HG03108 (cell line): ENCODE results near the gene BUB1.
"Not testable (repeated sequence)": the region's sequence is repeated elsewhere in the genome, so short reads cannot be mapped to it uniquely, and the experiment has no call there.

Experiments
- ATAC-seq: cut with Tn5 transposase; IDR thresholded peaks from one replicate; pipeline ENCODE4 v1.9.1; 2021; ENCODE audit warnings: moderate library complexity; ENCODE audit not compliant: unreplicated experiment

Gene BUB1

DNA sequence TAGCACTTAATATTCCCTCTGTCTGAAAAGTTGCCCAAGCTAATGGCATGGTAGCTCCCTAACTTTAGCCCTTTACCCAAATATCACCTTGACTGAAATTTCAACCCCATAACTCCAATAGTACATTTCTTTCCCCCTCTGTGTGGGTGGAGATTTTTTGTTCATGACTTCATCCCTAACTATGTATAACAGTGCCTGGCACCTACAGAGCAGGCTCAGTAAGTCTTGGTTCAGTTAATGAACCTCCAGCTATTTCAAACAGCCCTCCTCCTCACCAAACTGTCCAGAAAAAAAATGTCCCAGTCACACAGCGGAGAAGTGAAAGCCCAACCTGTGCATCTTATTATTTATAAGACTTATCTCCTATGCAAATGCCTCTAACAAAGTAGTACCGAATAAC, 18.6 kb downstream of the BUB1 start:
- no peak for ATAC-seq

DNA sequence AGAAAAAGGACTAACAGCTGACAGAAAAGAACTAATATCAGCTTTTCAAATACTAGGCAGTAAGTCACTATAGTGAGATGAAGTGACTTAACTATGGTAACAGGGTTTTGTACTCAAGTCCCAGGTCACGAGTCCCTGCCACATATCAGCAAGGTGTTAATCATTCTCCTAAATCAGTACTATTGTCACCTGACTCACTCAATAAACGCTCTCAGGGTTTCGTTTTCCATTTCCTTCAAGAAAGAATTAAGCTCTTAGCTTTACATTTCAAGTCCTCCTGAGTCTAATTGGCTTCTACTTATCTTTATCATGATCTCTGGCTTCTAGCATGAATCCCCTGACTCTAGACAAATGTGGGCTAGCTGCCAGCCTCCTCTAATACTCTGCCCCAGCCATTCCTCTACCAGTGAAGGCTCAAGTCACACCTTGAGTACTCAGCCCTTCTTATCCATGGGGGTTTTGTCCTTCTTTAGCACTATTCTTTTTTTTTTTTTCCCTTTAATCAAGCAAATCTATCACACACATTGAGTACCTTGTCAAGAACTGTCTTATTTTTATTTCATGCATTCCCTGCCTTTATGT, 20.0 kb downstream of the BUB1 start:
- no peak for ATAC-seq

- no peak for ATAC-seq
These were observed 22.2 kb downstream of the BUB1 start for GRCh38 chr2:110655701-110656100.

DNA sequence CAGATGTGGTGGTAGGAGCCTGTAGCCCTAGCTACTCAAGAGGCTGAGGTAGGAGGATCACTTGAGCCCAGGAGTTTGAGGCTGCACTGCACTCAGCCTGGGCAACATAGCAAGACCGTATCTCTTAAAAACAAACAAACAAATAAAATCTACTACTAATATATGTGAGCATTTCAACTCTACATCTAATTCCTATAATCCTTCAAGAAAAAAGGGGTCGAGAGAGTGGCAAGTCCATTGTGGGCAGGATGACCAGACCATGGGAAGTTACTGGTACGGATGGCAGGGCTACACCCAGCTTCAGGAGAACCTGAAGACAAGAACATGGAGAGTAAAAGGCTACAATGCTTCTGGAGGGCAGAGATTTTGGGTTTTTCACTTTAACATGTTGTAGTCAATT, 24.0 kb downstream of the BUB1 start:
- no peak for ATAC-seq

DNA sequence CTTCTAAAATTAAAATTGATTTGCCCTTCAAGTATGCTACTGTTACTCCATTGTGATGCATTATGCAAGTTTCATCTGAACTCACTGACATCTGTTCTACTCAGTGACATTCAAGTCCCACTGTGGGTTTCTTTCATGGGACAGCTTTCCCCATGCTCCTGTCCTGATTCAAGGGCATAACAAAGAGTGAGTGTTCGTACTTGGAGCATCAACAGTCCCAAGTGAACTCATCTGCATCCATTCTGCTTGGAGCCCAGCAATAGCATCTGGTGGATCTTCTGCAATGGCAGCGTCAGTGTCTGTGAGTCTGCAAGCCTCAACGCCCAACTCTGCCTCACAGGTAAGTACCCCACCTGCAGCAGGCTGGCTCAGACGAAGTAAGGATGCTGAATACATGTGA, 27.5 kb downstream of the BUB1 start:
- no peak for ATAC-seq

- ATAC-seq = no peak
These were observed 30.1 kb downstream of the BUB1 start for GRCh38 chr2:110647777-110648176.

GRCh38 chr2:110645616-110646015, 32.2 kb downstream of the BUB1 start:
- no peak for ATAC-seq

DNA sequence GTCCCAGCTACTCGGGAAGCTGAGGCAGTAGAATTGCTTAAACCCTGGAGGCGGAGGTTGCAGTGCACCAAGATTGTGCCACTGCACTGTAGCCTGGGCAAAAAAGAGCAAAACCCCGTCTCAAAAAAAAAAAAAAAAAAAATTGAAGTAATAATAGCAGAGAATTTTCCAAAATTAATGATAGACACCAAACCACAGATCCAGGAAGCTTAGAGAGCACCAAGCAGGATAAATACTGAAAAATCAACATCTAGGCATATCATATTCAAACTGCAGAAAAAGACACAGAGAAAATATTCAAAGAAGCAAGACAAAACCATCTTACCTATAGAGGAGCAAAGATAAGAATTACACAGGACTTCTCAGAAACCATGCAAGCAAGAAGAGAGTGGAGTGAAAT, 33.5 kb downstream of the BUB1 start:
- ATAC-seq = no peak

DNA sequence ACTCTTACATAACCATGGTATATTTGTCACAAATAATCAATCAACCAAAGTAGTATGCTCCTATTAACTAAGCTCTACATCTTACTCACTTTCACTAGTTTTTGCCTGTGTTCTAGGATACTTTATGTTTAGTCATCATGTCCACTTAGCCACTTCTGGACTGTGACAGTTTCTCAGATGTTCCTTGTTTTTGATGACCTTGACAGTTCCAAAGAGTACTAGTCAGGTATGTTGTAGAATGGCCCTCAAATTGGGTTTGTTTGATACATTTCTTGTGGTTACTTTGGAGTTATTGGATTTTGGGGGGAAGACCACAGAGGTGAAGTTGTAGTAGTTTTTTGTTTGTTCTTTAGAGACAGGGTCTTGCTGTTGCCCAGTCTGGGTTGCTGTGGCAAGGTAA, 35.5 kb downstream of the BUB1 start:
- ATAC-seq = no peak

DNA sequence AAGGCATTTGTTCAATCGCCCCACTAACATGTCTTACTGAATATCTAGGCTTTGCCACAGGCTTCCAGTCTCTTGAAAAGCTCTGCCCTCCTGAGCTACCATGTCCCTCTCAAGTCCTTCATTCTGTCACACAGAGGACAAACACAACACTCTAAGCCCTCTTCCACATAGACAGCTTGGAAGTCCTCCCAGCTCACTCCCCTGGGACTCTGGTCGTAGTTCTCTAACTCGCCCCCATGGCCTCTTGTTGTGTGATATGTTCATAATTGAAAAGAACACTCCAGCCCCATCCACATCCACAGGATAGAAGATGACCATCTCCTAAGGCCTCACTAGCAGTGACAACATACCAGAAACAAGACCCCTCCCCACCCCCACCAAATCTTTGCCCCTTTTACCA, 37.9 kb downstream of the BUB1 start:
- ATAC-seq = no peak

DNA sequence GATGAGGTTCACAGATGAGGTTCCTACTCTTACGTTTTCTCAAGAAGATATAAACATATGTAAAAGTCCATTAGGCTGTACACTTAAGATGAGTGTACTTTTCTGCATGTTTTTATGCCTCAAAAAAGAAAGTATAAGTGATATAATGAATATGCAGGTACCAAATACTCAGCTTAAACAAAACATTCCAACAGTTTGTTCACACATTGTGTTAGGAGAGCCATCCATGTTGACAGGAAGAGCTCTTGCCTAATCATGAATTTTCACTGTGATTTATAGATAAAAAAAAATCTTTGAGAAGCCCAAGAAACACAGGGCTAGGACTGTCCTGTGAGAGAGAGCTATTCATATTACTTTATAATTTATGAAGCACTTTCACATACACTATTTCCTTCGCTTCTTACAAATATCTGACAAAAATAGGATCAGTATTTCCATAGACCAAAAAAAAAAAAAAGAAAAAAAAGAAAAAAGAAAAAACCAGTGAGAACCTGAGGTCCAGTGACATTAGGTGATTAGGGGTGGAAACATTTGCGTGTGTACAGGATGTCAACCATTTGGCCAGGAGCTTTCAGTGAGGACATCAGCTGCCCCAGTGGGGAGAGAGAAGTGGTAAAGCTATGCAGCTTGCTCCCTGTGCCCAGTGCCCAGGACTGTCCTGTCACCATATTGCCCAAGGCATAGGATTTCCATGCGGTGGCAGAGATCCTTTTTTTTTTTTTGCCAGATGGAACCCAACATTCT, 38.7 kb downstream of the BUB1 start:
- no peak for ATAC-seq

GRCh38 chr2:110638004-110638403, 39.9 kb downstream of the BUB1 start:
- no peak for ATAC-seq

GRCh38 chr2:110637093-110637492, 40.8 kb downstream of the BUB1 start:
- no peak for ATAC-seq

DNA sequence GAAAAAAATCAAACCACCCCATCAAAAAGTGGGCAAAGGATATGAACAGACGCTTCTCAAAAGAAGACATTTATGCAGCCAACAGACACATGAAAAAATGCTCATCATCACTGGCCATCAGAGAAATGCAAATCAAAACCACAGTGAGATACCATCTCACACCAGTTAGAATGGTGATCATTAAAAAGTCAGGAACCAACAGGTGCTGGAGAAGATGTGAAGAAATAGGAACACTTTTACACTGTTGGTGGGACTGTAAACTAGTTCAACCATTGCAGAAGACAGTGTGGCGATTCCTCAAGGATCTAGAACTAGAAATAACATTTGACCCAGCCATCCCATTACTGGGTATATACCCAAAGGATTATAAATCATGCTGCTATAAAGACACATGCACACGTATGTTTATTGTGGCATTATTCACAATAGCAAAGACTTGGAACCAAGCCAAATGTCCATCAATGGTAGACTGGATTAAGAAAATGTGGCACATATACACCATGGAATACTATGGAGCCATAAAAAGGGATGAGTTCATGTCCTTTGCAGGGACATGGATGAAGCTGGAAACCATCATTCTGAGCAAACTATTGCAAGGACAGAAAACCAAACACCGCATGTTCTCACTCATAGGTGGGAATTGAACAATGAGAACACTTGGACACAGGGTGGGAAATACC, 41.8 kb downstream of the BUB1 start:
- ATAC-seq = not testable (repeated sequence)

- not testable (repeated sequence) for ATAC-seq
These were observed 50.5 kb downstream of the BUB1 start for GRCh38 chr2:110627348-110627747.

DNA sequence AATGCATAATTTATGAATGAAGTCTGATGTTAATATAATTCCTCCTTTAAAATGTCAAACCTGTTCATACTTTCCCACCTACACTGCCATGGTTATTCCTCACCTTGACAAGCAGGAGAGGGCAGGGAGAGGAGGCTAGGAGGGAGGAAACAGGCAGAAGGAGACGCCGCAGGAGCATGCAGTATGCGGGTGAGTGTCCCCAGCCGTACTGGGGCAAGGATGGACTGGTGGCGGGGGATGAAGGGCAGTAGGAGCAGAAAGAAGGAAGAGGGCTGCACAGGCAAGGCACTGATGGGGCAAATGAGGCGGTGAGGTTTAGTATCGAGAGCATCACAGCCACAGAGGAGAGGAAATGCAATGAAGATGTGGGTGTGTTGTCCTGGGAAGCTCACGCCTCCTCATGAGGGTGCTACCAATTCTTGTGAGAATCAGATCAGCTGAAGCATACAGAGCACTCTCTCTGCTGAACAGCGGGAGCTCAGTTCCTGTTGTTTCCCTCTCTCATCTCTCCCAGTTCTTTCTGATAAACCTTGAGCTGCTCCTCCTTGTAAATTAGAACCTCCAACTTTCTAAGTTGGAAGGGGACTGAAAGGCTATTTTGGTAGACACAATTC, 58.4 kb downstream of the BUB1 start:
- not testable (repeated sequence) for ATAC-seq

DNA sequence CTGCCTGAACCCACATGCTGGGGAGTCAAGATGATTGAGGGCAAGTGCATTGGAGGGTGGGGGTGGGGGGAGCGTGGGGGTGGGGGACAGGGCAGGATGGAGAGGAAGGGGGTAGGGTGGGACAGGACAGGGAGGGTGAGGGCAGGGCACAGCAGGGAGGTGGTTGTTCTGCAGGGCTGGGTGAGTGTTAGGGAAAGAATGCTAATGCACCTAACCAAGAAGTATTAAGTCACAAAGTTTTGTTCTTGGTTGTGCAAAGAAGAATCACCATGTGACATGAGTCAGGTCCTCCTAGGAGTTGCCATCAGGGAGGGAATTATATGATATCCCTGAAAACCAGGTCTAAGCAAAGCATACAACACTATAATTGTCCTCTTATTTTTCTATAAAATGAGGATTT, 63.9 kb downstream of the BUB1 start:
- ATAC-seq = not testable (repeated sequence)

DNA sequence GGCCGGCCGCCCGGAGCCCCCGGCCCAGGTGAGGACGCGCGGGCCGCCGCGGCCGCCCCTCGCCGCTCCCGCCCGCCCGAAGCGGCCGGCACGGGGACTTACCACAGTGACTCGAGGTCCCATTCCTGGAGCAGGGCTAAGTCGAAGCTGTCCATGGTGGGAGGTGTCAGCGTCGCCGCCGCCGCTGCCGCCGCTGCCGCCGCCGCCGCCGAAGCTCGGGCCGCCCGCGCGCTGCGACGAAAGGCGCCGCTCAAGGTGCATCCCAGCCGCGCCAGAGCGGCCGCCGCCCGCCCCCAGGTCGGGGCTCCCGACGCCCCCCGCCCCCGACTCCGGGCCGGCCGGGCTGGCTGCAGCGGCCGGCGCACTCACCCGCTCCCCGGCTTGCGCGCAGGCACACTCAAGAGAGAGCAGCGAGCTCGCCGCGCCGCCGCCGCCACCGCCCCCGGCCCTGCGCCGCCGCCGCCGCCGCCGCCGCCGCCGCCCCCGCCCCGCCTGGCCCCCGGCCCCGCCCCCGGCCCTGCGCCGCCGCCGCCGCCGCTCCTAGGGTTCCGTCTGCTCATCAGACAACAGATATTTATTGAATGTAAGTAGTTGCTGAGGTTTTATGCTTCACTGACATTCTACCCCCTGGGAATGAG, 67.1 kb downstream of the BUB1 start:
- not testable (repeated sequence) for ATAC-seq

DNA sequence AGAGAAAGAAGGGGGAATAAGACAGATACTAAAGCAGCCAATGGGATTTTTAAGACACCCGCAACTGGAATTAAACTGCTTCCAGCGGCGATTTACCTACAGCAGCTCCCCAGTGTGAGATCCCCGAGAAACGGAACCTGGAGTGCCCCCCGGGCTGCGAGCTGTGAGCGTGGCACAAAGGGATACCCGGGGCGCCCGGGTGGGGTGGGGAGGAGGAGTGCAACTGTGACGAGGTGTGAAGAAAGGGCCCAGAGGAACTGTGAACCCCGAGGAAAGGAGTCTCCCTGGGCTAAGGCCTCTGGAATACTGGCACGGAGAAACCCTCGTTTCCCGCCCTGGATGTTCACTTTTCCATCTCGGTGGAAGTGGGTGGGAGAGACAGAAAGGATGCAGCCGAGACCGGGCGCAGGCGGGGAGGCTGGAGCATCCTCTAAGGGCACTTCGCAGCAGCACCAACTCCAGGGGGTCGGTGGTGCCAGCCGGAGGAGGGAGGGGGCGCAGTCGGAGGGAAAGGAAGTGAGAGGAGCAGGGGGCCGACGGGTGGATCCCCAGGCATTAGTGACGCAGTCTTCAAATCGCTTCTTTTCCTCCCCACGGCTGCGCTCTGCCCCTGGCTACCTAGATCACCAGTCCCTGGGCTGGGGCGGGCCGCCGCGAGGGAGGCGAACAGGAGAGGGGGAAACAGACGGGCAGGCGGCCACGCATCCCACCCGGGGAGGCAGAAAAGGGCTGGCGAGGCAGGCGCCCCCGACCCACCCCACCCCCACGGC, 67.8 kb downstream of the BUB1 start:
- not testable (repeated sequence) for ATAC-seq

- not testable (repeated sequence) for ATAC-seq
These were observed 68.9 kb downstream of the BUB1 start for GRCh38 chr2:110608788-110609502.
